PC-3 (cell line): Measurements from ENCODE around the gene CFAP65.

ENCODE experiments used
- CTCF ChIP-seq: fragments of 300-600 bp; sonication (generic); conservative IDR thresholded peaks from 2 replicates; pipeline ENCODE4 v1.5.1; 2017; ENCODE audit warnings: antibody characterized with exemption, low read depth, mild to moderate bottlenecking, low read length
- EZH2 ChIP-seq: fragments of 300-600 bp; sonication (generic); IDR thresholded peaks from one replicate; pipeline ENCODE4 v1.6.1; 2017; ENCODE audit warnings: antibody characterized with exemption, mild to moderate bottlenecking, low read length; ENCODE audit not compliant: unreplicated experiment

- TF ChIP-seq CTCF (no peak), EZH2 (no peak)
Measured at GRCh38 chr2:219035942-219036341, 5.4 kb downstream of the CFAP65 start.
